Measurements from ENCODE around the gene CRTAC1.

GRCh38 chr10:97843281-97843671, 187.1 kb downstream of the CRTAC1 start:
- no peak for TF ChIP-seq GABPA (IDR thresholded peaks at IDR 0.05; ENCODE audit: low read depth)
- TF ChIP-seq, protein P1, sequence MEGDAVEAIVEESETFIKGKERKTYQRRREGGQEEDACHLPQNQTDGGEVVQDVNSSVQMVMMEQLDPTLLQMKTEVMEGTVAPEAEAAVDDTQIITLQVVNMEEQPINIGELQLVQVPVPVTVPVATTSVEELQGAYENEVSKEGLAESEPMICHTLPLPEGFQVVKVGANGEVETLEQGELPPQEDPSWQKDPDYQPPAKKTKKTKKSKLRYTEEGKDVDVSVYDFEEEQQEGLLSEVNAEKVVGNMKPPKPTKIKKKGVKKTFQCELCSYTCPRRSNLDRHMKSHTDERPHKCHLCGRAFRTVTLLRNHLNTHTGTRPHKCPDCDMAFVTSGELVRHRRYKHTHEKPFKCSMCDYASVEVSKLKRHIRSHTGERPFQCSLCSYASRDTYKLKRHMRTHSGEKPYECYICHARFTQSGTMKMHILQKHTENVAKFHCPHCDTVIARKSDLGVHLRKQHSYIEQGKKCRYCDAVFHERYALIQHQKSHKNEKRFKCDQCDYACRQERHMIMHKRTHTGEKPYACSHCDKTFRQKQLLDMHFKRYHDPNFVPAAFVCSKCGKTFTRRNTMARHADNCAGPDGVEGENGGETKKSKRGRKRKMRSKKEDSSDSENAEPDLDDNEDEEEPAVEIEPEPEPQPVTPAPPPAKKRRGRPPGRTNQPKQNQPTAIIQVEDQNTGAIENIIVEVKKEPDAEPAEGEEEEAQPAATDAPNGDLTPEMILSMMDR (IDR thresholded peaks at IDR 0.05; ENCODE audit: insufficient read depth, low read length) = no peak

Data from HL-60 (cell line).